Activated gamma-delta T cell (primary cell): ENCODE results near the gene KCNT1.
"Not testable (repeated sequence)": the region's sequence is repeated elsewhere in the genome, so short reads cannot be mapped to it uniquely, and the experiment has no call there.

Experiments
- DNase-seq: peaks from one replicate; lab custom pipeline; 2025; lab: John Stamatoyannopoulos, UW
- total RNA-seq, 2 donors: gene quantifications; one replicate each; lab custom pipeline; 2026; lab: John Stamatoyannopoulos, UW

The KCNT1 gene
- 0.13 to 0.26 reads per million in 2 donors for total RNA-seq

DNA sequence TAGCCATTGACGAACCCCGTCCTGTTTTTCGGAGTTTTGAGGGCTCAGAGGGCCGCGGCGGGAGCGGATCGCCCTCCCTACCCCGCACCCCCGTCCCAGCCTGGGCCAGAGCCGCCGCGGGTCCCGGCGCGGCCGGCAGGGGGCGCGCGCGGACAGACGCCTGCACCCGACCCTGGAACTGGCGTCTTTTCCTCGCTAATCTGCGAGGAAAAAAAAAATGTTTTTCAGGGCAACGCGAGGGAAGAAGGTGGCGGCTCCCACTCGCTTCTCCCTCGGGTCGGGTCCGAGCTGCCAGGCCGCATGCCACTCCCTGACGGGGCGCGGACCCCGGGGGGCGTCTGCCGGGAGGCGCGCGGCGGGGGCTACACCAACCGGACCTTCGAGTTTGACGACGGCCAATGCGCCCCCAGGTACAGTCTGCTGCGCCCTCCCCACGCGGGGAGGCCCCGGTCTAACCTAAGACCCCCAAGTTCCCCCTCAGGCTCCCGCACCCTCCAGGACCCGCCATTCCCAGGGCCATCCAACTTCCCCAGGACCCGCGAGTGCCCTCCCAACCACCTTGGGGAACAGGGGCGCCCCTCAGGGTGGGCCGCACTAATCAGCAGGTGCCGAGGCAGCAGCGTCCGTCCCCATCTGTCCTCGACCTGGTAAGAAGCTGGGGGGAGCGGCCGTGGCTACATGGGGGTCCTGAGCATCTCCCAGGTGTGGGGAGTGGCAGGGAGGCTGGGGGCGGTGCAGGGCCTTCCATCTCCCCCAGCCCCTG, at the start of gene KCNT1:
Gene KCNT1 (plus strand): TSS at position 227 of the 763 bp plus-strand sequence. CDS start 74 bp downstream, at position 301.
- peak; percentile 24 for DNase-seq

DNA sequence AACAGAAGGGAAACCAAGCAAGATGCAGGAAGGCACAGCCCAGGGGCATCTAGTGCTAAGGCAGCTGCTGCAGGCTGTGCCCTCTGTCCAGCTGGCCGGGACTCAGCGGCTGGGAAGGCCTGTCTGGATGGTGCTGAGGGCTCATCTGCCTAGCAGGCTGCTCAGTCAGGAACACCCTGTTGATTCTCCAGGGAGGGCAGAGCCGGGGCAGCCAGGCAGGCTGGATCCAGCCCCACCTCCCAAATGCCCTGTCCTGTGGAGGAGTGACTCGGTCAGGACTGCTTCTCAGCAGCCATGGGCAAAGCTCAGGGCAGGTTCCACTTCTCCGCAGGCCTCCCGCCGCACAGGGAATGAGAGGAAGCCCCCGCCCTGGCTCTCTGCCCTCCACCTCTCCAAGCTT, 46.7 kb upstream of the KCNT1 start:
- no peak for DNase-seq

DNA sequence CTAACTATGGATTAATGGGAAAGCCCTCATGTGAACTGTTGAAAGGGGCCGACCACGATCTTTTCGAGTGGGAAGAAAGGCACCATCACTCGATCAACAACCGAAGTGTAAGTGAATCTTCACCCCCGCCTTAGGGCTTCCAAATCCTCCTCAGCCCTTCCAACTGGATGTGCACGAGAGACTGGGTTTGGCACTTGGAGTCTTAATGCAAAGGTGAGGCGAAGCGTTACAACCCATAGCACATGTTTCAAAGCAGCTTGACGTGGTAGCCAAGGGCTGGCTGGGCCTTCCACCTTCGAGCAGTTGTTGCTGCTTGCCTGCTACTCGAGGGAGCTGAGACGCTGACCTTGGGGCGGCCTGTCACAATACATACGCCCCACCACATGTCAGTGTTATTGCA, 44.6 kb upstream of the KCNT1 start:
- no peak for DNase-seq

DNA sequence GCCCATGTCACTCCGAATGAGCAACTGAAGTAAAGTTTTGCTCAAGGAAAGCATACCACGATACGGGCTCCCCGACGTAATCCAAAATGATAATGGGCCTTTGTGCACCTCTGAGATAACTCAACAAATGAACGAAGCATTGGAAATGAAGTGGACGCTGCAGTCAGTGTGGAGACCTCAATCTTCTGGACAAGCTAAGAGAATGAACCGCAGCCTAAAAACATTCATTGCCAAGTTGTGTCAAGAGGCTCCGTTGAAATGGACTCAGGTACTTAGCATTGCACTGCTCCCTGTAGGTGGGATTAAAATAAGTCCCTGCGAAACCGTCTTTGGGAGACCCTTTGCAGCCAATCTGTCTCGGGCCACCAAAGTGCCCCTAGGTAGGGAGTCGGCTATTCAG, 42.7 kb upstream of the KCNT1 start:
- no peak for DNase-seq

DNA sequence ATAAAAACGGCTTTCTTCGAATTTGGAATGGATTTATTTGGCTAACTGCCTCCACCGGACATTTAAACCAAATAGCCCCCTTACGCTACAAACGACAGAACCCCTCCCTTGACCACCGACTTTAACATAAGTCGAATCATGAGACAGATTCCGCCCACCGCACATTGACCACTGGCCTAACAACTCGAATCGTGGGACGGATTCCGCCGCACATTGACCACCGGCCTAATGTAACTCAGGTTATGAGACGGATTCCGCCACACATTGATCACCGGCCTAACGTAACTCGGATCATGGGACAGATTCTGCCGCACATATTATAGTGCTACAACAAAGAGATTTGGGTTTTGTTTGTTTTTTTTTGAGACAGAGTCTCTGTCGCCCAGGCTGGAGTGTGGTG, 41.6 kb upstream of the KCNT1 start:
- DNase-seq = no peak

DNA sequence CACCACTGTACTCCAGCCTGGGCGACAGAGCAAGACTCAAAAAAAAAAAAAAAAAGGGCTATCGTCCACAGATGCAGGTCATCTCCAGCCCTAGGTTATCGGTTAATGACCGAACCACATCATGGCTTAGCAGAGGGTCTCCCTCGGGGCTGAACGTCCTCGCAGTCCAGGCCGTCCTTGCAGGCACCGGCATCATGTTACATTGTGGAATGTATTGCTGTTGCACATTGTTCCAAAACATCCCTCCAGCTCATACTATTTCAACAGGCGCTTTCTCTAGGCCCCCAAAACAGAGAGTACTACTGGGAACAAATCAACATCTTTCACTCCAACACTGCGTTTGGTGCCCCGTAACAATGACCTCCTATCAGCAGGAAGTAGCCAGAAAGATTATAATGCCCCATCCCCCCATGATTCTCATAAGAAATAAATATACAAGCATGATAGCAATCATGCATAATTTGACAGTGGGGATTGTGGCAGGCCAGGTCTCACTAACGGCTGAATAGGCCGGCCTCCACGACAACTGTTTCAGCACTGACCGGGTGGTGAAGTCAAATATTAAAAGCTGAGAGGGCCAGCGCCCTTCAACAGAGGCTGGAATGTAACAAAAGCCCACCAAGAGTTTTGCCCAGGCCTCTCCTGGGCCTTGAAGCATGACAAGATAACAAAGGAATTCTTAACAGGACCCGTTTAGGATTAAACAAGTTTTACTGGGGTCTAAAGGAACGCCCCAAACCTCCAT, 40.0 kb upstream of the KCNT1 start:
- DNase-seq = no peak

DNA sequence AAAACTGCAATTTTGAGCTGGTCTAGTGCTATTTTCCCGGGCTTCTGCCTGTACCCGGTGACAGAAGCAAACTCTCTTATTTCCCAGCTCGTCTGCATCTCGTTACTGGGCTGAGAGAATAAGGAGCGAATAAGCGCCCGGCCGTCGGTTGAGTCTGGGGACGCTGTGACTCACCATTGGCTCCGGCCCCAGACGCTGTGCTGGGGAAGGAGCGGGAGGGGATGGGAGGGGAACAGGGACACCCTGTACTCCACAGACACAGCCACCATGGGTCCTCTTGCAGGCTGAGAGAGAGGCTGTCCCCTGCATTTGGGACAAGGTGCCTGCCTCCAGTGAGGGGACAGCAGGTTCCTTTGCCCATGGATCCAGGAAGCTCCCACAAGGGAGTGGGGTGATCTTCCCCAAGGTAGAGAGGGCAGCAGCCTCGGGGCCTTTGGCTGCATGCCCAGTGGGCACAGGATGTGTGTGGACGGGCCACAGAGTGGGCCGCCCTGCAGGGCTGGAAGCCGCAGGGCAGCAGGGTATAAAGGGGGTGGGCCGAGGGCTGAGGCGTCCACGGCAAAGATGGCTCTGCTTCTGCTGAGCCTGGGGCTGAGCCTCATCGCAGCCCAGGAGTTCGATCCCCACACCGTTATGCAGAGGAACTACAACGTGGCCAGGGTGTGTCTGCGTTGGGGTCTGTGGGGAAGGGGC, 39.1 kb upstream of the KCNT1 start, which contains the start of gene LCN9:
Gene LCN9 (plus strand): TSS at position 552 of the 693 bp plus-strand sequence. CDS start 13 bp downstream, at position 565.
- no peak for DNase-seq

DNA sequence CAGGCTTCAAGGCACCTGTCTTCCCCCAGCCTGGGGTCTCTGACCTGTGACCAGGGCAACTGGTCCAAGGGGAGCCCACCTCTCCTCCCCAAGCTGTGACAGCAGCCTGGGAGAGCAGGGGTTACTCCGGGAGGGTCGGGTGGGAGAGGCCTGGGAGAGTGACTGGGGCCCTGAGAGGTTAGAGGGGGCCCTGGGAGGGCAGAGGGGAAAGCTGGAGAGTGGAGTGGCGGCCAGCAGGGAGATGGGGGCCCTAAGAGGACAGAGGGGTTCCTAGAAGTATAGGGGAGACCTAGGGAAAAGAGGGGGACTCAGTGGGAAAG, 38.6 kb upstream of the KCNT1 start:
- no peak for DNase-seq

DNA sequence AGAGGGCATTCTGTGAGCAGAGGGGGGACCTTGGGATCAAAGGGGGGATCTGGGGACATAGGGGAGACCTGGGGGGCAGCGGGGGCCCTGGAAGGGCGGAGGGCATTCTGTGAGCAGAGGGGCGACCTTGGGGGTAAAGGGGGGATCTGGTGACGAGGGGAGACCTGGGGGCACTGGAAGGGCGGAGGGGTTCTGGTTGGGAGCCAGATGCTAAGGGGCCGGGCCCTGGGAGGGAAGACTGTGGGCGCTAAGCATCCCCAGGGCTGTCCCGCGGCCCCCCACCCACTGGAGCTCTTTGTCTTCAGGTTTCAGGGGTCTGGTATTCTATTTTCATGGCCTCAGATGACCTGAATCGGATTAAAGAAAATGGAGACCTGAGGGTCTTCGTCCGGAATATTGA, 38.1 kb upstream of the KCNT1 start:
- no peak for DNase-seq

DNA sequence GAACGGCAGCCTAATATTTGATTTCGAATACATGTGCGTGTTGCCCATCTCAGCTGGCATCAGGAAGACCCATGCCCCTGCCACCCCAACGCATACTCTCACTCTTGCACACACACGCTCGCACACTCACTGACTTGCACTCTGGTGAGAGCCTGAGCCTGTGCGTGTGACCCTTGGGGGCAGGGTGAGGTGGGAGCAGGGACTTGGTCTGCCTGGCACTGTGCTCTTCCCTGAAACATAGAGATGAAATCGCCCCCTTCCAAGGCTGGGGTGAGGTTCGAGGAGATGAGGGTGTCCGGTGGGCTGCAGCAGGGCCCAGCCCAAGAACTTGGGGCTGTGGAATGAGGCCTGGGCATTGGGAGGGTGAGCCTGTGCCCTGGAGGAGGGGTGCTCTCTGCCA, 37.7 kb upstream of the KCNT1 start:
- DNase-seq = no peak

DNA sequence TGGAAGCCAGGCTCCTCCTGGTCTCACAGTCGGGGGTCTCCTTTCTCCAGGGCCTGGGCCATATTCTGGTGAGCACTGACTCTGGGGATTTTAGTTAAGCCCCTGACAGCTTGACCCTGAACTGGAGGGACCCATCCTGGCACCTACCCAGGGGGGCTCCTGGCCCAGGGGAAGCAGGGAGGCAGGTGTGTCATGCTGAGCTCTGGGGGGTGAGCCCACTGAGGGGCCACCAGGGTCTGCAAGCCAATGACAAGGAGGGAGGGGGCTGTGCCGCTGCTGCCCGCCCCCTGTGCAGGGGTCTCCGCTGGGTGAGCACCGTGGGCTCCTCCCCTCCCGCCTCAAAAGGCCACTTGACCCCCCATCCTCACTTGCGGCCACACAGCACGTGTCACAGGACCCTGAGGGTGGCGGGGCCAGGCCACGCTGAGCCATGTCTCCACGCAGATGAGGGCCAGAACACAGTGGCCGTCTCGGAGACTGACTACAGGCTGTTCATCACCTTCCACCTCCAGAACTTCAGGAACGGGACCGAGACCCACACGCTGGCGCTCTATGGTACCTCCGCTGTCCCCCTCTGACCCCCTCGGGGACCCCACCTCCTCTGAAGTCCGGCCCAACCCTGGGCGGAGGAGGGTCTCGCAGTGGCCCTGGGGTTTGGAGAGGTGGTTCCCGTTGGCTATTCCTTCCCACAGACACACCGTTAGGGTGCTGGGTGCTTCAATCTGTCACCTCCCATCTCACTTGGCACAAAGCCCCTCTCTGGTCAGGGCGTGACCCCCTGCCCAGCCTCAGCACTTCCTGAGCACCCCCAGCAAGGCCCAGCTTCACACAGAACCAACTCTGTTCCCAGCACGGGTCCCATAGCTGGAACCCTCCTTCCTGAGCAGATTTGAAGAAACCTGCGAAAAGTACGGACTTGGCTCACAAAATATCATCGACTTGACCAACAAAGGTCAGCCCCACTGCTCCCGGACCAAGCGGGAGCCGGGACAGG, 36.9 kb upstream of the KCNT1 start:
- DNase-seq = no peak

DNA sequence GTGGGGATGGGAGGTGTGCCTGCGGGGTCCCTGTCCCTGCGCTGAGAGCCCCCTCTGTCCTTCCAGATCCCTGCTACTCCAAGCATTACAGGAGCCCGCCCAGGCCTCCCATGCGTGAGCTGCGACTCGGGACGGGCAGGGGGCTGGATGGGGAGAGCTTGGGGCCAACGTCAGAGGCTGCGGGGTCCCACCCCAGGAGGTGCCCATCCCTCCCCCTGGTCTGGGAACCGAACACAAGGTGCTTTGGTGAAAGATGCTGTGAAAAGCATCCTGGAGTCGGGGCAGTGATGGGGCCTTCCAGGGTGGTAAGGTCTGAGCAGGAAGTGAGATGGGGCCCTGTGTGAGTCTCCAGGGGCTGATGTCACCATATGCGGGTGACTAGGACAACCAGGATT, 36.2 kb upstream of the KCNT1 start:
- DNase-seq = no peak

DNA sequence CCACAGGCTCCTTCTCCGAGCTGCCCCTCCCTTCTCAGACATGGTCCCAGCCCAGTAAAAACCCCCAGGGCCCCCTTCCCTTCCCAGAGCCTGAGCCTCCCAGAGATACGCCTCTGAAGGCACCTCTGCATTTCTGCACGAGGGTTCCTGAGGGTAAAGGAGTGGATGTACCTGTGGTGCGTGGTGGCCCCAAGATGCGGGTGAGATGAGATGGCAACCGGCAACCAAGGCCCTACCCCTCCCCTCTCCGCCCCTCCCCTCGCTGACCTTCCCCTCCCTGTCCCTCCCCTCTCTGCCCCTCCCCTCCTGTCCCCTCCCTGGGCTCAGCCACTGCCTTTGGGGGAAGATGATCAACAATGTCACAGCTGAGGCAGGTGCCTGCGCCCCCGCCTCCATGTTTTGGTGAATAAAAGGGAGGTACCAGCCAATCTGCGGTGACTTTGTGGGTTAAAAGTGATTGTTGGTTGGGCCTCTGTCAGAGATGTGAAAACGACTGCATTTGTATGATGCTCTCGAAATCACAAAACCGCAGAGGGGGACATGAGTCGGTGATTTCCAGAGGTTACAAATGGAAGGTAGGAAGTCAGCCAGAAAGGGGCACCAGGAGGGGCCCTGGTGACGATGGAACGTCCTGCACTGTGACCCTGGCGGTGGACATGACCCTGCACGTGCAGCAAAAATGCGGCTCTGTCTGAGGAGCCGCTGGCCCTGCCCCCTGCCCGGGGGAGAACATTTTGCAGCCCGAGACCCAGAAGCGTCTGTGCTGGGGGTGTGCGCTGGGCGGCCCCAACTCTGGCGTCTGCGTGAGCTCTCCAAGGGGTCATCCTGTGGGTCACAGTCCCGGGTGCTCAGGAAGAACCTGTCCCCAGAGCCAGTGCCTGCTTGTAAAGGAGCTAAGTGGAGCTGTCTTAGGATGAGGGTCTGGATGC, 35.2 kb upstream of the KCNT1 start:
- DNase-seq = no peak

DNA sequence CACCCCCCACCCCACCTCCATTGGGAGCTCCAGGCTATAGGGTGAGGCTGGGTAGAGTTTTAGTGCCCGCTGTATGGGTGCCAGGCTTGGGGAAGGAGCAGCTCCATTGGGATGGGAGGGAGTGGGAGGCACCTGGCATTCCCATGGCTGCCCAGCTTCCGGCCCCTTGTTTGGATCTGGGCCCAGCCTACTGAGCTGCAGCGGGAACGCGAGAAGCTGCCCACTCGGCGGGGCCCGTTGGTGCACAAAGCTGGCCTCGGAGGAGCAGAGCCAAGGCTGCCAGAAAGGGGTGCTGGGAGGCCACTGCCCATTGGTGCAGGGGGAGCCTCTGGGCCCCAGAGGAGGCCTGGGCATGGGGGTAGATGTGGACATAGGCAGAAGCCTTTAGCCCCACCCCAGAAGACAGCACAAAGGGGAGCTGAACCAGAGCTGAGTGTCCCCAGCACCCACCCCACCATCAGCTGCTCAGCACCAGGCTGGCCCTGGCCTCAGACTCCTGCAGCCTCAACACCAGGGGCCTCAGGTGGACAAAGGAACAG, 34.5 kb upstream of the KCNT1 start:
- DNase-seq = no peak

DNA sequence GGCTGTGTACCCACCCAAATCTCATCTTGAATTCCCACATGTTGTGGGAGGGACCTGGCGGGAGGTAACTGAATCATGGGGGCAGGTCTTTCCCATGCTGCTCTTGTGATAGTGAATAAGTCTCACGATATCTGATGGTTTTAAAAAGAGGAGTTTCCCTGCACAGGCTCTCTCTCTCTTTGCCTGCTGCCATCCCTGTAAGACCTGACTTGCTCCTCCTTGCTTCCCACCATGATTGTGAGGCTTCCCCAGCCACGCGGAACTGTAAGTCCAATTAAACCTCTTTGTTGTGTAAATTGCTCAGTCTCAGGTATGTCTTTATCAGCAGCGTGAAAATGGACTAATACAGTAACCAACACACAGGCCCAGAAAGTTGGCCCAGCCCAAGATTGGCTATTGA, 33.0 kb upstream of the KCNT1 start:
- DNase-seq = not testable (repeated sequence)

DNA sequence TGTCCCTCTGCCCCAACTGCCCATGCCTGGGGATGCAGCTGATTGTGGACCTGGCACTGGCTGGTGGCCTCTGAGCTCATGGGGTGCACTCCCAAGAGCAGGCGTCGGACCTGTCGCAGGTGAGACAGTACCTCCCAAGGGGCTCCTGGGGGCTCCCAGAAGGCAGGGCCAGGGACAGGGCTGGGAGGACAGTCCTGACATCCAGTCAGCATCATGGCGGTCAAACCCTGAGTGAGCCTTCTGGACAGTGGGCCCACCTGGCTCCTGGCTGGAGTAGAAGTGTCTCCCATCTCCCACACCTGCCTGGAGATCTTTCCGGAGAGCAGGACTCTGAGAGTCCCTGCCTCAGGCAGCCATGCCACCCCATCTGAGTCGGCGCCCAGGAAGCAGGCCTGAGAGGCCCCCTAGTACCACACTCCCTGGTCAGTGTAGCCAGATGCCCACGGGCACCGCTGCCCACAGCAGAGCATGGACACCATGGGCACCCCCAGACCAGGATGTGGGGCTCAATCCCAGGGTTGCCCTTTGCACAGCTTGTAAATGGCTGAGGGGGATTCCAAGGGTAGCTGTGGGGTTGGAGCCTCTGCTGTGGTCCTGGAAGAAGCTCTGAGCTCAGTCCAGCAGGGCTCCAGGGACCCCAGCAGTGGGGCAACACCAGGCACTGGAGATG, 32.2 kb upstream of the KCNT1 start:
- no peak for DNase-seq

DNA sequence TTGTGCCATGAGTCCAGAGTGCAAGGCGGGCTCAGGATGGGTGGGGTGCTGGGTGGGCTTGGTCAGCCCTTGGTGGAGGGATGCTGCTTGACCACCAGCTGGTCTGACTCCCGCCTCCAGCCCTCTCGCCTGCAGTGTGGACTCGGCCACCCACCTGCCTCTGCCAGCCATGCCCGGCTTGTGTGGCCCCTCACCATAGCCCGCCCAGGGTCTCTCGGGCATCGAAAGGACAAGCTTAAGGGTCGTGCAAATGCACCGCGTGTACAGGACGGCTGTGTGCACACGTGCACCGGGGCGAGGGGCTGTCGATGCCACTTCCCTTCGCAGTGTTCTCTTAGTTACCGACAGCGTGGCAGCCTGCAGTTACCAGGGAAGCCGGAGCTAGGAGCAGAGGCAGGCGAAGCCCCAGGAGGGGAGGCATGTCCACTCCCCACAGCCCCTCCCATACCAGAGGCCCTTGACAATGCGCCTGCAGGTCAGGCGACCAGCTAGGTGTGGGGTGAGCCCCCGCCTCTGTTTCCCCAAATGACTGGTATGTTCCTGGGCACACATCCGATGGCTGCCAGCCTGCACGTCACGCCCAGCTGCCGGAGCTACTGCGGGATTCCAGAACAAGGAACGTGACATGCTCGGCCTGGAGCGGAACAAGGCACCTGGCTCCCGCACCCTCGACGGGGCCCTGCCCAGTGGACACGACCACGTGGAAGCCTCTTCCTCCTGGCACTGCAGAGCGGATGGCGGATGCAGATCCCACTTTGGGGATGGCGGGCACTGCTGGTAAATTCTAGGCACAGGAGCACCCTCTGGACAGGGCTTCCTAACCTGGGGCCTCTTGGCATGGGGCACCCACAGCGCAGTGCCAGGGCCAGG, 31.0 kb upstream of the KCNT1 start:
- DNase-seq = no peak

DNA sequence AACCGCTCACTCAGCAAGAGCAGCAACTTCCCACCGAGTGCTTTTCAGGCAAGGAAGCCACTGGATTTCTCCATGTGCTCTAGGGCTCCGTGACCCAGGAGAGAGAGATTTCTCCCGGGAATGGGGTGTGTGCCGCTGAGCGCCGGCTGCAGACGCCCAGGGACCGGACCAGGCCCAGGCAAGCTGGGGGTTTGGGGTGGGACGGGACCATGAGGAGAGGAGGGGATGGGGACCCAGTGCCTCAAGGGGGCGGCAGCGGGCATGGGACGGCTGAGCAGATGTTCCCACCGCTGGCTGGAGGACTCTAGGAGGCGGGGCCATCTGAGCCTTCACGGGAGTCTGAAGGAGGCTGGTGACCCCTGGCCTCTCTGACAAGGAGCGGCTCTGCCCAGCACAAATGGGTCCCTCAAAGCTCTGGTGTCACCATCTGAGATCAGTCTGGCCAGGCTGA, 30.4 kb upstream of the KCNT1 start:
- no peak for DNase-seq

DNA sequence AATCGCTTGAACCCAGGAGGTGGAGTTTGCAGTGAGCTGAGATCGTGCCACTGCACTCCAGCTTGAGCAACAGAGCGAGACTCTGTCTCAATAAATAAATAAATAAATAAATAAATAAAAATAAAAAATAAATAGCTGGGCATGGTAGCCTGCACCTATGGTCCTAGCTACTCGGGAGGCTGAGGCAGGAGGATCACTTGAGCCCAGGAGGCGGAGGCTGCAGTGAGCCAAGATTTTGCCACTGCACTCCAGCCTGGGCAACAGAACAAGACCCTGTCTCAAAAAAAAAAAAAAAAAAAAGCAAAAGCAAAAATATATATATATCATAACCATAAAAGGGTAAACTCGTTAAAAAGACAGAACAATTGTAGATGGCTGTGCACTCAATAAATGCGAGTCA, 29.2 kb upstream of the KCNT1 start:
- not testable (repeated sequence) for DNase-seq
